OCI-LY1 (cell line): ENCODE measurements around the gene PPIL6.
"Not testable (repeated sequence)": the region's sequence is repeated elsewhere in the genome, so short reads cannot be mapped to it uniquely, and the experiment has no call there.

ENCODE experiments used
- H2AFZ ChIP-seq: fragments of 200-600 bp; sonication (generic), shearing (Covaris generic); 2 replicates; pipeline ENCODE4 v1.6.0; 2014; ENCODE audit warnings: antibody characterized with exemption, mild to moderate bottlenecking, low read length
- H3F3A ChIP-seq: fragments of 200-600 bp; sonication (generic), shearing (Covaris generic); 2 replicates; pipeline ENCODE4 v1.6.0; 2014; ENCODE audit warnings: mild to moderate bottlenecking, antibody characterized with exemption, low read length, moderate library complexity; ENCODE audit not compliant: insufficient read depth
- H3K27ac ChIP-seq: fragments of 200-600 bp; sonication (generic); 2 replicates; pipeline ENCODE4 v1.5.1; 2014; ENCODE audit warnings: low read length, mixed run types, mild to moderate bottlenecking, low read depth; ENCODE audit not compliant: poor library complexity, severe bottlenecking
- H3K27me3 ChIP-seq: fragments of 200-600 bp; sonication (generic); 2 replicates; pipeline ENCODE4 v1.6.0; 2014; ENCODE audit warnings: antibody characterized with exemption, mild to moderate bottlenecking, low read length, moderate library complexity; ENCODE audit not compliant: insufficient read depth
- H3K36me3 ChIP-seq: fragments of 200-600 bp; sonication (generic); 2 replicates; pipeline ENCODE4 v1.6.1; 2014; ENCODE audit warnings: mild to moderate bottlenecking, antibody characterized with exemption, low read length, moderate library complexity, mixed read lengths; ENCODE audit not compliant: insufficient read depth
- H3K4me1 ChIP-seq: fragments of 200-600 bp; sonication (generic); 2 replicates; pipeline ENCODE4 v1.5.1; 2014; ENCODE audit warnings: mild to moderate bottlenecking, low read length, moderate library complexity; ENCODE audit not compliant: insufficient read depth, severe bottlenecking
- H3K4me2 ChIP-seq: fragments of 200-600 bp; sonication (generic), shearing (Covaris generic); 2 replicates; pipeline ENCODE4 v1.6.1; 2014; ENCODE audit warnings: low read length
- H3K4me3 ChIP-seq: fragments of 200-600 bp; sonication (generic); 2 replicates; pipeline ENCODE4 v1.5.1; 2014; ENCODE audit warnings: low read length, low read depth, mild to moderate bottlenecking, mixed read lengths; ENCODE audit not compliant: poor library complexity, severe bottlenecking
- H3K79me2 ChIP-seq: fragments of 200-600 bp; shearing (Covaris generic); 2 replicates; pipeline ENCODE4 v1.6.1; 2016; ENCODE audit warnings: mixed run types, low read length, mixed read lengths; ENCODE audit not compliant: insufficient read depth
- H3K9ac ChIP-seq: fragments of 200-600 bp; sonication (generic), shearing (Covaris generic); 2 replicates; pipeline ENCODE4 v1.6.1; 2014; ENCODE audit warnings: mild to moderate bottlenecking, low read length, mixed read lengths
- H3K9me2 ChIP-seq: fragments of 200-600 bp; sonication (generic), shearing (Covaris generic); 2 replicates; pipeline ENCODE4 v1.6.1; 2014; ENCODE audit warnings: low read depth, mild to moderate bottlenecking, low read length, mixed read lengths
- H3K9me3 ChIP-seq: fragments of 200-600 bp; shearing (Covaris generic); 2 replicates; pipeline ENCODE4 v1.6.1; 2014; ENCODE audit warnings: low read length, mixed read lengths
- H4K20me1 ChIP-seq: fragments of 200-600 bp; sonication (generic), shearing (Covaris generic); 2 replicates; pipeline ENCODE4 v1.6.0; 2016; ENCODE audit warnings: mild to moderate bottlenecking, low read length; ENCODE audit not compliant: insufficient read depth
- EZH2 ChIP-seq: fragments of 200-600 bp; sonication (generic), shearing (Covaris generic); IDR thresholded peaks from 2 replicates; pipeline ENCODE4 v1.8.0; 2017; ENCODE audit warnings: borderline replicate concordance, mixed run types, mild to moderate bottlenecking, antibody characterized with exemption, low read length, moderate library complexity, mixed read lengths
- TF ChIP-seq, protein P1 (sequence below): fragments of 200-600 bp; sonication (generic), shearing (Covaris generic); IDR thresholded peaks from 2 replicates; pipeline ENCODE4 v1.5.1; 2017; ENCODE audit warnings: mild to moderate bottlenecking, antibody characterized with exemption, low read length, moderate library complexity, mixed read lengths

PPIL6 gene

GRCh38 chr6:109461733-109462526, 21.5 kb upstream of the PPIL6 start:
- no peaks in the 10 kb centered on the region for H3K9me3 ChIP-seq
- TF ChIP-seq EZH2 = no peak
- TF ChIP-seq, protein P1, sequence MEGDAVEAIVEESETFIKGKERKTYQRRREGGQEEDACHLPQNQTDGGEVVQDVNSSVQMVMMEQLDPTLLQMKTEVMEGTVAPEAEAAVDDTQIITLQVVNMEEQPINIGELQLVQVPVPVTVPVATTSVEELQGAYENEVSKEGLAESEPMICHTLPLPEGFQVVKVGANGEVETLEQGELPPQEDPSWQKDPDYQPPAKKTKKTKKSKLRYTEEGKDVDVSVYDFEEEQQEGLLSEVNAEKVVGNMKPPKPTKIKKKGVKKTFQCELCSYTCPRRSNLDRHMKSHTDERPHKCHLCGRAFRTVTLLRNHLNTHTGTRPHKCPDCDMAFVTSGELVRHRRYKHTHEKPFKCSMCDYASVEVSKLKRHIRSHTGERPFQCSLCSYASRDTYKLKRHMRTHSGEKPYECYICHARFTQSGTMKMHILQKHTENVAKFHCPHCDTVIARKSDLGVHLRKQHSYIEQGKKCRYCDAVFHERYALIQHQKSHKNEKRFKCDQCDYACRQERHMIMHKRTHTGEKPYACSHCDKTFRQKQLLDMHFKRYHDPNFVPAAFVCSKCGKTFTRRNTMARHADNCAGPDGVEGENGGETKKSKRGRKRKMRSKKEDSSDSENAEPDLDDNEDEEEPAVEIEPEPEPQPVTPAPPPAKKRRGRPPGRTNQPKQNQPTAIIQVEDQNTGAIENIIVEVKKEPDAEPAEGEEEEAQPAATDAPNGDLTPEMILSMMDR = no peak
- H3K4me3 ChIP-seq = no peak overlapping the region
- no peaks in the 10 kb centered on the region for H4K20me1 ChIP-seq
- H3K4me2 ChIP-seq = no peak overlapping the region
- H2AFZ ChIP-seq = no peak overlapping the region
- peaks cover 25% of the 10 kb centered on the region for H3K4me1 ChIP-seq
- H3K36me3 ChIP-seq = peaks cover 58% of the 10 kb centered on the region
- H3K9ac ChIP-seq = no peak overlapping the region
- H3F3A ChIP-seq = peaks cover 10% of the 10 kb centered on the region; the same call in 1 of the 2 replicates
- H3K27me3 ChIP-seq = no peaks in the 10 kb centered on the region
- H3K9me2 ChIP-seq = no peaks in the 10 kb centered on the region
- no peak overlapping the region for H3K27ac ChIP-seq
- H3K79me2 ChIP-seq = no peaks in the 10 kb centered on the region

GRCh38 chr6:109461205-109461604, 20.8 kb upstream of the PPIL6 start:
- not testable (repeated sequence) for H3K79me2 ChIP-seq, H3K4me2 ChIP-seq, H3K9ac ChIP-seq, H3K9me2 ChIP-seq, H4K20me1 ChIP-seq, H3F3A ChIP-seq, H3K9me3 ChIP-seq, H3K27me3 ChIP-seq, H3K27ac ChIP-seq, H3K4me3 ChIP-seq, H2AFZ ChIP-seq
- H3K4me1 ChIP-seq = peaks cover 32% of the 10 kb centered on the region
- peaks cover 51% of the 10 kb centered on the region for H3K36me3 ChIP-seq

DNA sequence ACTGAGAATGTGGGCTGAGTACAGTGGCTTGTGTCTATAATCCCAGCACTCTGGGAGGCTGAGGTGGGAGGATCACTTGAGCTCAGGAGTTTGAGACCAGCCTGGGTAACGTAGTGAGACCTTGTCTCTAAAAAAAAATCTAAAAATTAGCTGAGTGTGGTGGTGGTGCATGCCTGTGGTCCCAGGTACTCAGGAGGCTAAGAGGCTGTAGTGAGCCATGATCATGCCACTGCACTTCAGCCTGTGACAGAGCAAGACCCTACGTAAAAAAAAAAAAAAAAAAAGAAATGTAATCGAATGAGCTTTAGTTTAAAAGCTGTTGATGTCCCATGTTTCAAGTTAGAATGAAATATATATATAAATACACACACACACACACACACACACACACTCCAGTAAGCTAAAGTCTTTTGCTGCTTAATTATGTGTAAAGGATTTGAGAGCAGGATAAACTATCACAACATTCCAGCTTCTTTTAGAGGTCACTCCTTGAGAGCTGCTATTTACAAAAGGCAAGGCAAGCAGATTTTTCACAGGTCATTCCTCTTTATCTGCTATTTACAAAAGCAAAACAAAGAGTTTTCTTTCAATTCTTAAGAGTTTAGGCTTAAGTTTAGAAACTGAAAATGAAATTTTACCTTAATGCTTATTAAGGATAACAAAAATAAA, 19.9 kb upstream of the PPIL6 start:
- Histone ChIP-seq H3K4me2 (no peak overlapping the region), H2AFZ (no peak overlapping the region), H3K27ac (no peak overlapping the region), H3K9ac (no peak overlapping the region), H3K27me3 (no peaks in the 10 kb centered on the region), H3K4me3 (no peak overlapping the region), H3K9me3 (no peaks in the 10 kb centered on the region), H3F3A (peaks cover 10% of the 10 kb centered on the region; the same call in 1 of the 2 replicates), H3K9me2 (no peaks in the 10 kb centered on the region), H3K4me1 (peaks cover 34% of the 10 kb centered on the region), H4K20me1 (no peaks in the 10 kb centered on the region), H3K79me2 (no peaks in the 10 kb centered on the region), H3K36me3 (peaks cover 42% of the 10 kb centered on the region)
- TF ChIP-seq, protein P1 = no peak
- TF ChIP-seq EZH2 = no peak
